Karpas-422 (cell line): Measurements from ENCODE around the gene REEP1. TPM values are rescaled to one million over a fixed set of nuclear protein-coding genes. Genes with fewer than 3 reads are reported as not detected.

Experiments used
- DNase-seq: peaks from one replicate; pipeline ENCODE4 v3.0.0-alpha.2; 2015
- H2AFZ ChIP-seq: fragments of 200-600 bp; sonication (generic); 2 replicates; pipeline ENCODE4 v1.6.1; 2014; ENCODE audit warnings: antibody characterized with exemption, low read length, mixed read lengths
- H3K27ac ChIP-seq: fragments of 200-600 bp; sonication (generic); 2 replicates; pipeline ENCODE4 v1.5.1; 2014; ENCODE audit warnings: mild to moderate bottlenecking, low read length, moderate library complexity
- H3K27me3 ChIP-seq: fragments of 200-600 bp; sonication (generic); 2 replicates; pipeline ENCODE4 v1.6.1; 2014; ENCODE audit warnings: low read length, mixed read lengths
- H3K36me3 ChIP-seq: fragments of 200-600 bp; sonication (generic); 2 replicates; pipeline ENCODE4 v1.6.1; 2014; ENCODE audit warnings: low read length, mixed read lengths; ENCODE audit not compliant: insufficient read depth
- H3K4me1 ChIP-seq: fragments of 200-600 bp; sonication (generic); 2 replicates; pipeline ENCODE4 v1.6.1; 2014; ENCODE audit warnings: mild to moderate bottlenecking, low read length, mixed read lengths
- H3K4me2 ChIP-seq: fragments of 200-600 bp; sonication (generic); 2 replicates; pipeline ENCODE4 v1.6.1; 2014; ENCODE audit warnings: low read length, low read depth, mild to moderate bottlenecking; ENCODE audit not compliant: poor library complexity, severe bottlenecking
- H3K4me3 ChIP-seq: fragments of 200-600 bp; sonication (generic); 2 replicates; pipeline ENCODE4 v1.5.1; 2014; ENCODE audit warnings: mild to moderate bottlenecking, antibody characterized with exemption, low read length, mixed read lengths
- H3K79me2 ChIP-seq: fragments of 200-600 bp; sonication (generic); 2 replicates; pipeline ENCODE4 v1.6.1; 2014; ENCODE audit warnings: mild to moderate bottlenecking, low read length, mixed read lengths
- H3K9ac ChIP-seq: fragments of 200-600 bp; sonication (generic); 2 replicates; pipeline ENCODE4 v1.6.0; 2014; ENCODE audit warnings: low read length
- H3K9me2 ChIP-seq: fragments of 200-600 bp; sonication (generic), shearing (Covaris generic); replicated peaks from 2 replicates; pipeline ENCODE4 v1.6.0; 2014; ENCODE audit warnings: mild to moderate bottlenecking, low read length, moderate library complexity; ENCODE audit not compliant: insufficient read depth
- H3K9me3 ChIP-seq: fragments of 300-700, 200-600 bp; sonication (generic); 2 replicates; pipeline ENCODE4 v1.6.1; 2014; ENCODE audit warnings: low read length, mixed read lengths
- H4K20me1 ChIP-seq: fragments of 200-600 bp; sonication (generic); 2 replicates; pipeline ENCODE4 v1.6.1; 2014; ENCODE audit warnings: mild to moderate bottlenecking, antibody characterized with exemption, low read length, low read depth; ENCODE audit not compliant: insufficient read depth
- total RNA-seq: library from RNA; depleted of rRNA; stranded (reverse); fragments of >200 nt; shearing (Covaris generic); gene quantifications from 2 replicates; pipeline ENCODE4 v1.2.3, GENCODE V29; 2014; ENCODE audit warnings: low replicate concordance

The REEP1 gene
- total RNA-seq, 1 experiment from 2014 or later: 0.22 TPM

- Histone ChIP-seq H3K9me2 (no peaks in the 10 kb centered on the region), H3K27ac (no peak overlapping the region), H3K36me3 (no peaks in the 10 kb centered on the region)
Measured at GRCh38 chr2:86239745-86240144, 97.7 kb downstream of the REEP1 start.

GRCh38 chr2:86239326-86239725, 98.1 kb downstream of the REEP1 start:
- Histone ChIP-seq H3K79me2 (no peaks in the 10 kb centered on the region), H3K27ac (no peak overlapping the region), H3K4me3 (no peak overlapping the region), H2AFZ (no peak overlapping the region), H3K9me3 (no peaks in the 10 kb centered on the region), H3K4me2 (no peak overlapping the region), H4K20me1 (no peaks in the 10 kb centered on the region), H3K27me3 (no peaks in the 10 kb centered on the region; the same call in 1 of the 2 replicates), H3K9me2 (no peaks in the 10 kb centered on the region), H3K9ac (no peak overlapping the region), H3K36me3 (no peaks in the 10 kb centered on the region), H3K4me1 (peaks cover 6% of the 10 kb centered on the region)
- no peak for DNase-seq

More at GRCh38 chr2:86239745-86240144, 97.7 kb downstream of the REEP1 start:
- Histone ChIP-seq H3K9ac (no peak overlapping the region), H3K79me2 (no peaks in the 10 kb centered on the region), H3K4me1 (peaks cover 6% of the 10 kb centered on the region), H2AFZ (no peak overlapping the region), H3K4me2 (no peak overlapping the region), H3K27me3 (no peaks in the 10 kb centered on the region; the same call in 1 of the 2 replicates), H3K9me3 (no peaks in the 10 kb centered on the region), H4K20me1 (no peaks in the 10 kb centered on the region), H3K4me3 (no peak overlapping the region)
- DNase-seq: no peak

GRCh38 chr2:86238354-86238753, 99.1 kb downstream of the REEP1 start:
- no peak overlapping the region for H3K4me2 ChIP-seq
- H3K79me2 ChIP-seq: no peaks in the 10 kb centered on the region
- no peak overlapping the region for H2AFZ ChIP-seq
- no peak for DNase-seq
- H3K36me3 ChIP-seq: no peaks in the 10 kb centered on the region
- H3K27me3 ChIP-seq: no peaks in the 10 kb centered on the region; the same call in 1 of the 2 replicates
- H3K4me1 ChIP-seq: no peaks in the 10 kb centered on the region
- no peaks in the 10 kb centered on the region for H3K9me2 ChIP-seq
- no peaks in the 10 kb centered on the region for H4K20me1 ChIP-seq
- no peak overlapping the region for H3K9ac ChIP-seq
- no peak overlapping the region for H3K4me3 ChIP-seq
- H3K9me3 ChIP-seq: no peaks in the 10 kb centered on the region
- no peak overlapping the region for H3K27ac ChIP-seq

- H3K36me3 ChIP-seq: no peaks in the 10 kb centered on the region
- no peaks in the 10 kb centered on the region for H3K9me2 ChIP-seq
- no peaks in the 10 kb centered on the region for H3K9me3 ChIP-seq
- DNase-seq: no peak
- H3K4me1 ChIP-seq: no peaks in the 10 kb centered on the region
- H4K20me1 ChIP-seq: no peaks in the 10 kb centered on the region
- H3K4me3 ChIP-seq: no peak overlapping the region
- H3K79me2 ChIP-seq: no peaks in the 10 kb centered on the region
- no peak overlapping the region for H3K4me2 ChIP-seq
- H2AFZ ChIP-seq: no peak overlapping the region
- H3K9ac ChIP-seq: no peak overlapping the region
- H3K27me3 ChIP-seq: no peaks in the 10 kb centered on the region; the same call in 1 of the 2 replicates
- no peak overlapping the region for H3K27ac ChIP-seq
Measured at GRCh38 chr2:86237172-86237571, 100.3 kb downstream of the REEP1 start.

- Histone ChIP-seq H3K27ac (no peak overlapping the region), H3K9ac (no peak overlapping the region), H3K9me3 (no peaks in the 10 kb centered on the region), H3K4me1 (no peaks in the 10 kb centered on the region), H4K20me1 (no peaks in the 10 kb centered on the region), H3K4me3 (no peak overlapping the region), H3K36me3 (no peaks in the 10 kb centered on the region), H3K27me3 (no peaks in the 10 kb centered on the region; the same call in 1 of the 2 replicates), H2AFZ (no peak overlapping the region), H3K79me2 (no peaks in the 10 kb centered on the region), H3K9me2 (no peaks in the 10 kb centered on the region), H3K4me2 (no peak overlapping the region)
- DNase-seq: no peak
Measured at GRCh38 chr2:86235196-86235980, 102.0 kb downstream of the REEP1 start.

GRCh38 chr2:86234563-86235131, 102.8 kb downstream of the REEP1 start:
- peaks cover 2% of the 10 kb centered on the region; the same call in 1 of the 2 replicates for H3K4me1 ChIP-seq

GRCh38 chr2:86233436-86233835, 104.0 kb downstream of the REEP1 start:
- Histone ChIP-seq H3K27ac (no peak overlapping the region), H3K9me2 (no peaks in the 10 kb centered on the region), H3K4me1 (peaks cover 14% of the 10 kb centered on the region), H3K27me3 (no peaks in the 10 kb centered on the region), H3K4me2 (no peak overlapping the region), H3K79me2 (no peaks in the 10 kb centered on the region), H3K36me3 (no peaks in the 10 kb centered on the region), H2AFZ (no peak overlapping the region), H3K9ac (no peak overlapping the region), H4K20me1 (no peaks in the 10 kb centered on the region), H3K9me3 (no peaks in the 10 kb centered on the region), H3K4me3 (no peak overlapping the region)
- DNase-seq: no peak

More at GRCh38 chr2:86234563-86235131, 102.8 kb downstream of the REEP1 start:
- H4K20me1 ChIP-seq: no peaks in the 10 kb centered on the region
- no peaks in the 10 kb centered on the region for H3K27me3 ChIP-seq
- H3K9me2 ChIP-seq: no peaks in the 10 kb centered on the region
- H3K4me3 ChIP-seq: no peak overlapping the region
- no peak overlapping the region for H3K27ac ChIP-seq
- H3K4me2 ChIP-seq: no peak overlapping the region
- DNase-seq: no peak
- no peaks in the 10 kb centered on the region for H3K9me3 ChIP-seq
- H3K79me2 ChIP-seq: no peaks in the 10 kb centered on the region
- H3K9ac ChIP-seq: no peak overlapping the region
- H2AFZ ChIP-seq: no peak overlapping the region
- no peaks in the 10 kb centered on the region for H3K36me3 ChIP-seq

GRCh38 chr2:86232910-86233309, 104.5 kb downstream of the REEP1 start:
- Histone ChIP-seq H4K20me1 (no peaks in the 10 kb centered on the region), H3K4me3 (no peak overlapping the region), H2AFZ (no peak overlapping the region), H3K4me1 (peaks cover 14% of the 10 kb centered on the region), H3K27me3 (no peaks in the 10 kb centered on the region), H3K9me2 (no peaks in the 10 kb centered on the region), H3K4me2 (no peak overlapping the region), H3K9me3 (no peaks in the 10 kb centered on the region), H3K36me3 (no peaks in the 10 kb centered on the region), H3K27ac (no peak overlapping the region), H3K79me2 (no peaks in the 10 kb centered on the region), H3K9ac (no peak overlapping the region)
- no peak for DNase-seq
